ENCODE data around the gene MST1R.

Gene MST1R

DNA sequence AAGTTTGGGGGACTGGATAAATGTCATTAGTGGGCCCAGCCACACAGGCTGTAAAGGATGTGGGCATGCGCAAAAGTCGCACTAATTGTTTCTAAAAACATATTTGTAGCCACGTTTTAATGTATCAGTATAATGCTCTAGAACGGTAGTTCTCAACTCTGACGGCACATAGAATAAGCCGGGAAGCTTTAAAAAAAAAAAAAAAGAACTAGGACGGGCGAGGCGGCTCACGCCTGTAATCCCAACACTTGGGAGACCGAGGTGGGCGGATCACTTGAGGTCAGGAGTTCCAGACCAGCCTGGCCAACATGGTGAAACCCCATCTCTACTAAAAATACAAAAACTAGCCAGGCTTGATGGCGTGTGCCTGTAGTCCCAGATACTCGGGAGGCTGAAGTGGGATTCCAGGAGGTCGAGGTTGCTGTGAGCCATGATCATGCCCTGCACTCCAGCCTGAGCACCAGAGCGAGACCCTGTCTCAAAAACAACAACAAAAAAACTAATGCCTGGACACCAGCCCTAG is 26.6 kb upstream of the MST1R start:
- Histone ChIP-seq H3K9ac (ENCODE audit: low read depth, low read length, poor library complexity) (no peak overlapping the region), H2AFZ (ENCODE audit: low read length) (peak overlapping the region; percentile 99), H3K36me3 (replicated peaks in 1 of 2; ENCODE audit: control insufficient read depth in 2 of 2, insufficient read depth in 2 of 2, low read length in 2 of 2) (no peaks in the 10 kb centered on the region), H3K18ac (ENCODE audit: low read length) (no peak overlapping the region), H2BK15ac (ENCODE audit: low read length) (no peak overlapping the region), H3K9me3 (replicated peaks in 1 of 2; ENCODE audit: control insufficient read depth in 2 of 2, insufficient read depth in 1 of 2, low read depth in 1 of 2, low read length in 2 of 2) (no peaks in the 10 kb centered on the region), H2AK5ac (ENCODE audit: low read depth, low read length) (peak overlapping the region; percentile 12), H2BK120ac (ENCODE audit: low read depth, low read length) (no peak overlapping the region), H2BK5ac (ENCODE audit: low read length) (no peak overlapping the region), H3K14ac (ENCODE audit: low read length) (no peak overlapping the region), H3K4me2 (ENCODE audit: insufficient read depth, low read length, poor library complexity, severe bottlenecking) (peak overlapping the region; percentile 89), H4K91ac (ENCODE audit: low read depth, low read length, poor library complexity) (no peak overlapping the region), H2BK12ac (ENCODE audit: low read length) (peak overlapping the region; percentile 3), H4K8ac (ENCODE audit: low read depth, low read length) (no peak overlapping the region), H3K4me3 (ENCODE audit: low read length in 2 of 2) (peak overlapping the region; percentile 69 to 89), H3K23ac (ENCODE audit: low read depth, low read length, poor library complexity) (no peak overlapping the region), H3K27ac (replicated peaks; ENCODE audit: low read length) (peak overlapping the region; percentile 60), H3K27me3 (ENCODE audit: control insufficient read depth in 3 of 3, insufficient read depth in 3 of 3, low read depth in 1 of 3, low read length in 3 of 3) (no peaks in the 10 kb centered on the region), H3K79me1 (ENCODE audit: low read depth, low read length) (no peaks in the 10 kb centered on the region), H3K4ac (ENCODE audit: low read length) (no peak overlapping the region), H3K4me1 (ENCODE audit: control insufficient read depth in 2 of 2, insufficient read depth in 1 of 2, low read depth in 1 of 2, low read length in 2 of 2) (peaks cover 10 to 11% of the 10 kb centered on the region in 2 donors)
- WGBS, 2 donors (ENCODE audit: extremely low coverage in 2 of 2, insufficient read length in 2 of 2, insufficient replicate concordance in 1 of 2) = no CpG with 5 or more reads among the region's 16 CpGs
- DNase-seq (ENCODE audit: low spot score) = no peak

DNA sequence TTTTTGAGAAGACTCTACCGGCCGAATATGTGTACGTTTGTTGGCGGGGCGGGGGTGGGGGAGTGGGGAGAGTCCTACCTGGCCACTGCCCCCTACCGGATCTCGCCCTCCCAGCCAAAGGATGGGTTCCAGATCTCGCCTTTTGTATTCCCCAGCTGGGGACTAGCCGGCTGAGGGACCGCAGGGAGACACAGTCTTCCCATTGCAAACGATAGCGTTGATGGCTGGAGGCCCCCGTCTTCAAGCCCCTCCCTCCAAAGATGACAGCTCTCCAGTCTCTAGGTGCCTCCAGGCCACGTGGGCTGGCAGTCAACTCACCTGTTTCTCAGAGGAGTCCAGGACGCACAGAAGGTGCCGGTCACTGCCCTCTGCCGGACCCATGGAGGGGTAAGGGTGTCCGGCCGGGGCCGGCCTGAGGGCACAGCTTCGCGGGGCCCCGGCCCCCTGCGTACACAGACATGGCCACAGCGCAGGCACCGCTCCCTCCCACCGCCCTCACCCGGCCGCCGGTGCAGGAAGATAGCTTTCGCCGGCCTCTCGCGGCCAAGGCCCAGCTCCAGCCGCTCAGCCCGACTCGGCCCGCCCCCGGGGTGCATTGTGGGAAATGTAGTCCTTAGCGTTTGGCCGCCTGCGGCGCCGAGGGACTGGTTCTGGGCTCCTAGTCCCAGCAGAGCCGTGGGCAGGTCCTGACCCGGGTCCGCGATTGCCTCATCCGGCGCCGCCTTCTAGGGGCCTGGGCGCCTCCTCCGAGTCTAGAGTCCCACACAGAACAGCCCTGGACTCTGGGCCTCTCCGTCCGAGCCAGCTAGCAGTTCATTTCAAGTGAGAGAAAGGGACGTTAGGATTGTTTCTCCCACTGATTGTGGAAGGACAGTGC is 25.9 kb upstream of the MST1R start, which contains the start of gene MON1A:
MON1A (minus strand) TSS at position 521 of the 877 bp plus-strand sequence. CDS start 16,465 bp downstream, outside the sequence.
- Histone ChIP-seq H4K91ac (ENCODE audit: low read depth, low read length, poor library complexity) (no peak within 1 kb of the TSS), H3K18ac (ENCODE audit: low read length) (peak within 1 kb of the TSS; percentile 41), H3K4me2 (ENCODE audit: insufficient read depth, low read length, poor library complexity, severe bottlenecking) (peak within 1 kb of the TSS; percentile 89), H2BK120ac (ENCODE audit: low read depth, low read length) (no peak within 1 kb of the TSS), H3K27ac (replicated peaks; ENCODE audit: low read length) (peak within 1 kb of the TSS; percentile 60), H3K79me1 (ENCODE audit: low read depth, low read length) (no peaks in the 10 kb centered on the region), H3K27me3 (ENCODE audit: control insufficient read depth in 3 of 3, insufficient read depth in 3 of 3, low read depth in 1 of 3, low read length in 3 of 3) (no peaks in the 10 kb centered on the region), H2BK15ac (ENCODE audit: low read length) (no peak within 1 kb of the TSS), H3K14ac (ENCODE audit: low read length) (no peak within 1 kb of the TSS), H3K4me1 (ENCODE audit: control insufficient read depth in 2 of 2, insufficient read depth in 1 of 2, low read depth in 1 of 2, low read length in 2 of 2) (peaks cover 10 to 11% of the 10 kb centered on the region in 2 donors), H2BK5ac (ENCODE audit: low read length) (no peak within 1 kb of the TSS), H3K9me3 (replicated peaks in 1 of 2; ENCODE audit: control insufficient read depth in 2 of 2, insufficient read depth in 1 of 2, low read depth in 1 of 2, low read length in 2 of 2) (no peaks in the 10 kb centered on the region), H3K9ac (ENCODE audit: low read depth, low read length, poor library complexity) (peak within 1 kb of the TSS; percentile 82), H4K8ac (ENCODE audit: low read depth, low read length) (no peak within 1 kb of the TSS), H2BK12ac (ENCODE audit: low read length) (peak within 1 kb of the TSS; percentile 3), H3K4ac (ENCODE audit: low read length) (no peak within 1 kb of the TSS), H3K4me3 (ENCODE audit: low read length in 2 of 2) (peak within 1 kb of the TSS; percentile 88 to 89), H3K36me3 (replicated peaks in 1 of 2; ENCODE audit: control insufficient read depth in 2 of 2, insufficient read depth in 2 of 2, low read length in 2 of 2) (no peaks in the 10 kb centered on the region), H2AFZ (ENCODE audit: low read length) (peak within 1 kb of the TSS; percentile 99), H3K23ac (ENCODE audit: low read depth, low read length, poor library complexity) (peak within 1 kb of the TSS; percentile 81), H2AK5ac (ENCODE audit: low read depth, low read length) (peak within 1 kb of the TSS; percentile 67)
- peak; percentile 86 for DNase-seq (ENCODE audit: low spot score)
- WGBS, 2 donors (ENCODE audit: extremely low coverage in 2 of 2, insufficient read length in 2 of 2, insufficient replicate concordance in 1 of 2) = no CpG with 5 or more reads among the region's 56 CpGs

DNA sequence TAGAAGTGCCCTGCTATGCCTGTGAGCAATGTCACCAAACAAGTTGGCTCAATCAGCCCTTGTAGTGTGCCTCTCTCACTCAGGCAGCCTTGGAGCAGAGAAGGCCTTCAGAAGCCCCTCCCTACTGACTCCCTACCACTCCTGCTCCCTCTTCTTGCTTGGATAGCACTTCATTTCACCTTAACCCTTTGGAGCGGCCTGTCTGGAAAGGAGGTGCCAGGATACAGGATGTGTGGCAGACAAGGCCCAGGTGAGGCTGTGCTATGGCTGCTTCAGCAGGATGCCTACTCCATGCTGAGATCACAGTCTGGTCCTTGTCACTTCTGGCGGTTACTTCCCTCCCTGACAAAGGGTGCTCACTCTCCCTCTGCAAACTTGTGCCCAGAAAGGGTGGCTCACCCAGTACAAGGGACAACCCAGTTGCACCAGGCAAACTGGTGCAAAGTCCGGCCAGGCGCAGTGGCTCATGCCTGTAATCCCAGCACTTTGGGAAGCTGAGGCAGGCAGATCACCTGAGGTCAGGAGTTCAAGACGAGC is 24.9 kb upstream of the MST1R start:
- no peaks in the 10 kb centered on the region for H3K36me3 ChIP-seq (replicated peaks in 1 of 2; ENCODE audit: control insufficient read depth in 2 of 2, insufficient read depth in 2 of 2, low read length in 2 of 2)
- H4K91ac ChIP-seq (ENCODE audit: low read depth, low read length, poor library complexity) = no peak overlapping the region
- no peak overlapping the region for H3K27ac ChIP-seq (replicated peaks; ENCODE audit: low read length)
- H2BK15ac ChIP-seq (ENCODE audit: low read length) = no peak overlapping the region
- peak overlapping the region; percentile 72 for H3K9ac ChIP-seq (ENCODE audit: low read depth, low read length, poor library complexity)
- H3K4me1 ChIP-seq (ENCODE audit: control insufficient read depth in 2 of 2, insufficient read depth in 1 of 2, low read depth in 1 of 2, low read length in 2 of 2) = peaks cover 10 to 11% of the 10 kb centered on the region in 2 donors
- no CpG with 5 or more reads among the region's 5 CpGs for WGBS, 2 donors (ENCODE audit: extremely low coverage in 2 of 2, insufficient read length in 2 of 2, insufficient replicate concordance in 1 of 2)
- peak overlapping the region in 1 of 2 donors; percentile 28 for H3K4me3 ChIP-seq (ENCODE audit: low read length in 2 of 2)
- no peak overlapping the region for H2BK120ac ChIP-seq (ENCODE audit: low read depth, low read length)
- H3K79me1 ChIP-seq (ENCODE audit: low read depth, low read length) = peaks cover 1% of the 10 kb centered on the region
- peak overlapping the region; percentile 78 for H2BK5ac ChIP-seq (ENCODE audit: low read length)
- H3K18ac ChIP-seq (ENCODE audit: low read length) = peak overlapping the region; percentile 41
- no peak overlapping the region for H3K4ac ChIP-seq (ENCODE audit: low read length)
- no peak overlapping the region for H3K14ac ChIP-seq (ENCODE audit: low read length)
- H3K4me2 ChIP-seq (ENCODE audit: insufficient read depth, low read length, poor library complexity, severe bottlenecking) = no peak overlapping the region
- no peaks in the 10 kb centered on the region for H3K9me3 ChIP-seq (replicated peaks in 1 of 2; ENCODE audit: control insufficient read depth in 2 of 2, insufficient read depth in 1 of 2, low read depth in 1 of 2, low read length in 2 of 2)
- H4K8ac ChIP-seq (ENCODE audit: low read depth, low read length) = no peak overlapping the region
- H2BK12ac ChIP-seq (ENCODE audit: low read length) = no peak overlapping the region
- DNase-seq (ENCODE audit: low spot score) = no peak
- peak overlapping the region; percentile 67 for H2AK5ac ChIP-seq (ENCODE audit: low read depth, low read length)
- no peak overlapping the region for H3K23ac ChIP-seq (ENCODE audit: low read depth, low read length, poor library complexity)
- peak overlapping the region; percentile 24 for H2AFZ ChIP-seq (ENCODE audit: low read length)
- no peaks in the 10 kb centered on the region for H3K27me3 ChIP-seq (ENCODE audit: control insufficient read depth in 3 of 3, insufficient read depth in 3 of 3, low read depth in 1 of 3, low read length in 3 of 3)

DNA sequence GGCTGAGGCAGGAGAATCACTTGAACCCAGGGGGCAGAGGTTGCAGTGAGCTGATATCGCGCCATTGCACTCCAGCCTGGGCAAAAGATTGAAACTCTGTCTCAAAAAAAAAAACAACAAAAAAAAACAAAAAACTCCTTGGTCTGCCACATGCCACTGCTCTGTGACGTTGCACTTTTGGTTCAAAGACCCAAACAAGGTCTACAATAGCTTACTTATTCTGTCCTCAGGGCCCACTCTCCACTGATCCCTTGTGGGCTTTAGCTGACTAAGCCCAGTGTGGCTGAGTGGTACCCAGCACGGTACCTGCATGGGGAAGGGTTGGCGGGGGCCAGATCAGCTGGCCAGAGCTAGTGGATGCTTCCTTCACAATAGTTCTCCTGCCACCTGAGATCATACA is 24.1 kb upstream of the MST1R start:
- Histone ChIP-seq H4K8ac (ENCODE audit: low read depth, low read length) (no peak overlapping the region), H3K4me2 (ENCODE audit: insufficient read depth, low read length, poor library complexity, severe bottlenecking) (no peak overlapping the region), H2AK5ac (ENCODE audit: low read depth, low read length) (no peak overlapping the region), H3K27ac (replicated peaks; ENCODE audit: low read length) (no peak overlapping the region), H4K91ac (ENCODE audit: low read depth, low read length, poor library complexity) (no peak overlapping the region), H2BK15ac (ENCODE audit: low read length) (no peak overlapping the region), H3K36me3 (replicated peaks in 1 of 2; ENCODE audit: control insufficient read depth in 2 of 2, insufficient read depth in 2 of 2, low read length in 2 of 2) (no peaks in the 10 kb centered on the region), H2BK120ac (ENCODE audit: low read depth, low read length) (no peak overlapping the region), H3K18ac (ENCODE audit: low read length) (no peak overlapping the region), H3K9ac (ENCODE audit: low read depth, low read length, poor library complexity) (no peak overlapping the region), H3K27me3 (ENCODE audit: control insufficient read depth in 3 of 3, insufficient read depth in 3 of 3, low read depth in 1 of 3, low read length in 3 of 3) (no peaks in the 10 kb centered on the region), H3K14ac (ENCODE audit: low read length) (no peak overlapping the region), H3K4me3 (ENCODE audit: low read length in 2 of 2) (no peak overlapping the region), H2BK5ac (ENCODE audit: low read length) (no peak overlapping the region), H2BK12ac (ENCODE audit: low read length) (no peak overlapping the region), H3K9me3 (replicated peaks in 1 of 2; ENCODE audit: control insufficient read depth in 2 of 2, insufficient read depth in 1 of 2, low read depth in 1 of 2, low read length in 2 of 2) (no peaks in the 10 kb centered on the region), H3K4ac (ENCODE audit: low read length) (no peak overlapping the region), H3K4me1 (ENCODE audit: control insufficient read depth in 2 of 2, insufficient read depth in 1 of 2, low read depth in 1 of 2, low read length in 2 of 2) (peaks cover 10 to 11% of the 10 kb centered on the region in 2 donors), H3K23ac (ENCODE audit: low read depth, low read length, poor library complexity) (no peak overlapping the region), H3K79me1 (ENCODE audit: low read depth, low read length) (peaks cover 1% of the 10 kb centered on the region), H2AFZ (ENCODE audit: low read length) (no peak overlapping the region)
- DNase-seq (ENCODE audit: low spot score) = no peak
- no CpG with 5 or more reads among the region's 5 CpGs for WGBS, 2 donors (ENCODE audit: extremely low coverage in 2 of 2, insufficient read length in 2 of 2, insufficient replicate concordance in 1 of 2)

Data from neuronal stem cell (in vitro differentiated cells).